Measurements from ENCODE around the gene VAX1.

The VAX1 gene

DNA sequence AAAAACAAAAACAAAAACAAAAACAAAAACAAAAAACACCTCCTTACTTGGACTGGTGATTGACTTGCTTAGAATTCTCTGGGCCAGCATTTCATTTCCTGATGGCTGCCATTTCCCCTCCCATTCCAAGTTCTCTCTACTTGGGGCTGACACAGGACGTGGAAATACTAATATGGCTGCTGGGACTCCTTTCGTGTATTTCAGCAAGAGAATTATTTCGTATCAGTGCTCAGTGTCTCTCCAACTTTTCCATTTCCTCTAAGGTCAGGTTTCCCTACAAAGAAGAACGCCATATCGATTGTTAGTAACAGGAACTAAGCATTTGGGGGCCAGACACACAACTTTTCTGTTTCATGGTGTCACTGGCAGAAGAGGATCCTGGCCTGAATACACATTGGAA, 22.5 kb upstream of the VAX1 start (continued):
- TF ChIP-seq ZNF549 (tag by site-specific recombination; IDR thresholded peaks at IDR 0.05) (no peak), ZNF624 (tag by site-specific recombination; IDR thresholded peaks at IDR 0.05) (no peak), ZNF324 (tag by site-specific recombination; IDR thresholded peaks at IDR 0.05) (no peak)

DNA sequence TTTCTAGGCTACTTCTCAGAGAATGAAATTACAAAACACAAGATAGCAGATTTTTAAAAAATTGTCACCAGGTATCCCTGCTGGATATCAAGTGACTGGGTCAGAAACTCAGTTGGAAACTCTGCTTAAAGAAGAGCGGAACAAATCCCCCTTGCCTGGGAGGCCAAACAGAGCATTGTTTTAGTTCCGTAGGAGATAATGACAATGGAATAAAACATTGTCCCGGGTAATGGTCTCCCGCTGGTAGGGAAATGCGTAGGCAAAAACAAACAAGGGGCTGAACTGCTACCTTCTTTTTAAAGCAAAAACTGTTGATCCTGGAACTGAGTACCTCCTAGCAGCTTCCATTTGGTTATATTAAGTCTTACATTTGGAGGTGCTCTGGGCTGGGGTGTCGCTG, 21.3 kb upstream of the VAX1 start:
- Histone ChIP-seq H3K4me1 (ENCODE audit: control insufficient read depth, insufficient read depth, low read length) (peaks cover 9% of the 10 kb centered on the region), H3K9me3 (ENCODE audit: control insufficient read depth, insufficient read depth, low read depth, low read length) (no peaks in the 10 kb centered on the region), H3K4me3 (ENCODE audit: low read depth, low read length) (no peak overlapping the region), H3K36me3 (ENCODE audit: control insufficient read depth in 2 of 2, insufficient read depth in 1 of 2, low read length in 2 of 2) (no peaks in the 10 kb centered on the region), H3K27ac (ENCODE audit: extremely low read depth, low read depth, low read length) (no peak overlapping the region)
- TF ChIP-seq TCF7L2 (IDR thresholded peaks at IDR 0.05; ENCODE audit: borderline replicate concordance, low read depth, low read length) = no peak
- peak; percentile 65 for TF ChIP-seq ZFHX2 (tag by site-specific recombination; conservative IDR thresholded peaks at IDR 0.05)
- TF ChIP-seq ZIC2 (tag by site-specific recombination; IDR thresholded peaks at IDR 0.05) = peak; percentile 85
- peak; percentile 35; the same call in 1 of the 2 replicates for TF ChIP-seq EGR2 (tag by site-specific recombination; IDR thresholded peaks at IDR 0.05; ENCODE audit: low read depth)
- TF ChIP-seq ZBTB20 (tag by site-specific recombination; IDR thresholded peaks at IDR 0.05) = peak; percentile 66
- no peak for TF ChIP-seq ZBTB48 (tag by site-specific recombination; IDR thresholded peaks at IDR 0.05)
- peak; percentile 28; the same call in 1 of the 2 replicates for TF ChIP-seq OSR2 (tag by site-specific recombination; IDR thresholded peaks at IDR 0.05)
- TF ChIP-seq KLF7 (tag by site-specific recombination; IDR thresholded peaks at IDR 0.05; ENCODE audit: borderline replicate concordance) = no peak
- ChIA-PET CTCF (interaction anchor here (0.7 to 4.4 kb wide), 3 partner anchors 8 to 49 kb away, joined by 3 to 25 read pairs (median 16); no protein-coding TSS in a partner anchor), POLR2A (no interaction called here)

DNA sequence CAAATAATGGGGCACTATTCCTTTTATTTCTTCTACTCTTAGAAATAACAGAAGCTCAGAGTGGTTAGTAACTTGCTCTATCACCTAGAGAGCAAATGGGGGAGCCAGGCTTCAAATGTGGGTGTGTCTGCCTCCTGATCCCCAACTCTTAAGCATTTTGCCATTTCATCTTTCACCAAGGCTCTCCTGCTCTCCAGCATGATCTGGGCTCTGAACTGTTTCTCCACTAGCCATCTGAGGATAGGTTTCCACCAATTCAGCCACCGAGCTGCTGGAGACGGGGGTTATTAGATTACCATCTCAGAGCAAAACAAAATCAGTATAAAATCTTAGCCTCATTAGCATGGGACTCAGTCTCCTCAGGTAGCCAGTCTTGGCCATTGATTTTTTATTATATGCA, 20.2 kb upstream of the VAX1 start:
- H3K4me3 ChIP-seq (ENCODE audit: low read depth, low read length) = no peak overlapping the region
- ChIA-PET CTCF (interaction anchor here (0.6 to 4.4 kb wide), 6 partner anchors 10 to 459 kb away, joined by 3 to 25 read pairs (median 4); no protein-coding TSS in a partner anchor), POLR2A (no interaction called here)
- TF ChIP-seq, protein P1, sequence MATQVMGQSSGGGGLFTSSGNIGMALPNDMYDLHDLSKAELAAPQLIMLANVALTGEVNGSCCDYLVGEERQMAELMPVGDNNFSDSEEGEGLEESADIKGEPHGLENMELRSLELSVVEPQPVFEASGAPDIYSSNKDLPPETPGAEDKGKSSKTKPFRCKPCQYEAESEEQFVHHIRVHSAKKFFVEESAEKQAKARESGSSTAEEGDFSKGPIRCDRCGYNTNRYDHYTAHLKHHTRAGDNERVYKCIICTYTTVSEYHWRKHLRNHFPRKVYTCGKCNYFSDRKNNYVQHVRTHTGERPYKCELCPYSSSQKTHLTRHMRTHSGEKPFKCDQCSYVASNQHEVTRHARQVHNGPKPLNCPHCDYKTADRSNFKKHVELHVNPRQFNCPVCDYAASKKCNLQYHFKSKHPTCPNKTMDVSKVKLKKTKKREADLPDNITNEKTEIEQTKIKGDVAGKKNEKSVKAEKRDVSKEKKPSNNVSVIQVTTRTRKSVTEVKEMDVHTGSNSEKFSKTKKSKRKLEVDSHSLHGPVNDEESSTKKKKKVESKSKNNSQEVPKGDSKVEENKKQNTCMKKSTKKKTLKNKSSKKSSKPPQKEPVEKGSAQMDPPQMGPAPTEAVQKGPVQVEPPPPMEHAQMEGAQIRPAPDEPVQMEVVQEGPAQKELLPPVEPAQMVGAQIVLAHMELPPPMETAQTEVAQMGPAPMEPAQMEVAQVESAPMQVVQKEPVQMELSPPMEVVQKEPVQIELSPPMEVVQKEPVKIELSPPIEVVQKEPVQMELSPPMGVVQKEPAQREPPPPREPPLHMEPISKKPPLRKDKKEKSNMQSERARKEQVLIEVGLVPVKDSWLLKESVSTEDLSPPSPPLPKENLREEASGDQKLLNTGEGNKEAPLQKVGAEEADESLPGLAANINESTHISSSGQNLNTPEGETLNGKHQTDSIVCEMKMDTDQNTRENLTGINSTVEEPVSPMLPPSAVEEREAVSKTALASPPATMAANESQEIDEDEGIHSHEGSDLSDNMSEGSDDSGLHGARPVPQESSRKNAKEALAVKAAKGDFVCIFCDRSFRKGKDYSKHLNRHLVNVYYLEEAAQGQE (tag by site-specific recombination; IDR thresholded peaks at IDR 0.05) = no peak
- no peak for TF ChIP-seq ZNF747 (tag by site-specific recombination; IDR thresholded peaks at IDR 0.05)
- no peak for TF ChIP-seq TCF7L2 (IDR thresholded peaks at IDR 0.05; ENCODE audit: borderline replicate concordance, low read depth, low read length)
- TF ChIP-seq ZNF423 (tag by site-specific recombination; IDR thresholded peaks at IDR 0.05) = no peak
- TF ChIP-seq, protein P2, sequence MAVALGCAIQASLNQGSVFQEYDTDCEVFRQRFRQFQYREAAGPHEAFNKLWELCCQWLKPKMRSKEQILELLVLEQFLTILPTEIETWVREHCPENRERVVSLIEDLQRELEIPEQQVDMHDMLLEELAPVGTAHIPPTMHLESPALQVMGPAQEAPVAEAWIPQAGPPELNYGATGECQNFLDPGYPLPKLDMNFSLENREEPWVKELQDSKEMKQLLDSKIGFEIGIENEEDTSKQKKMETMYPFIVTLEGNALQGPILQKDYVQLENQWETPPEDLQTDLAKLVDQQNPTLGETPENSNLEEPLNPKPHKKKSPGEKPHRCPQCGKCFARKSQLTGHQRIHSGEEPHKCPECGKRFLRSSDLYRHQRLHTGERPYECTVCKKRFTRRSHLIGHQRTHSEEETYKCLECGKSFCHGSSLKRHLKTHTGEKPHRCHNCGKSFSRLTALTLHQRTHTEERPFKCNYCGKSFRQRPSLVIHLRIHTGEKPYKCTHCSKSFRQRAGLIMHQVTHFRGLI (tag by site-specific recombination; IDR thresholded peaks at IDR 0.05) = no peak
- no peak for TF ChIP-seq ZNF114 (tag by site-specific recombination; IDR thresholded peaks at IDR 0.05)
- TF ChIP-seq, protein P3, sequence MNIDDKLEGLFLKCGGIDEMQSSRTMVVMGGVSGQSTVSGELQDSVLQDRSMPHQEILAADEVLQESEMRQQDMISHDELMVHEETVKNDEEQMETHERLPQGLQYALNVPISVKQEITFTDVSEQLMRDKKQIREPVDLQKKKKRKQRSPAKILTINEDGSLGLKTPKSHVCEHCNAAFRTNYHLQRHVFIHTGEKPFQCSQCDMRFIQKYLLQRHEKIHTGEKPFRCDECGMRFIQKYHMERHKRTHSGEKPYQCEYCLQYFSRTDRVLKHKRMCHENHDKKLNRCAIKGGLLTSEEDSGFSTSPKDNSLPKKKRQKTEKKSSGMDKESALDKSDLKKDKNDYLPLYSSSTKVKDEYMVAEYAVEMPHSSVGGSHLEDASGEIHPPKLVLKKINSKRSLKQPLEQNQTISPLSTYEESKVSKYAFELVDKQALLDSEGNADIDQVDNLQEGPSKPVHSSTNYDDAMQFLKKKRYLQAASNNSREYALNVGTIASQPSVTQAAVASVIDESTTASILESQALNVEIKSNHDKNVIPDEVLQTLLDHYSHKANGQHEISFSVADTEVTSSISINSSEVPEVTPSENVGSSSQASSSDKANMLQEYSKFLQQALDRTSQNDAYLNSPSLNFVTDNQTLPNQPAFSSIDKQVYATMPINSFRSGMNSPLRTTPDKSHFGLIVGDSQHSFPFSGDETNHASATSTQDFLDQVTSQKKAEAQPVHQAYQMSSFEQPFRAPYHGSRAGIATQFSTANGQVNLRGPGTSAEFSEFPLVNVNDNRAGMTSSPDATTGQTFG (tag by site-specific recombination; IDR thresholded peaks at IDR 0.05; ENCODE audit: borderline replicate concordance) = no peak
- TF ChIP-seq KLF9 (tag by site-specific recombination; IDR thresholded peaks at IDR 0.05; ENCODE audit: low read depth) = no peak
- TF ChIP-seq ZNF792 (tag by site-specific recombination; IDR thresholded peaks at IDR 0.05) = no peak
- no peak for TF ChIP-seq GLIS1 (tag by site-specific recombination; IDR thresholded peaks at IDR 0.05)
- TF ChIP-seq ZNF157 (tag by site-specific recombination; IDR thresholded peaks at IDR 0.05) = no peak
- no peak for TF ChIP-seq YY2 (tag by site-specific recombination; IDR thresholded peaks at IDR 0.05)
- TF ChIP-seq GLIS2 (tag by site-specific recombination; IDR thresholded peaks at IDR 0.05) = no peak
- no peak for TF ChIP-seq ZNF521 (tag by site-specific recombination; IDR thresholded peaks at IDR 0.05)
- H3K4me1 ChIP-seq (ENCODE audit: control insufficient read depth, insufficient read depth, low read length) = peaks cover 9% of the 10 kb centered on the region
- H3K9me3 ChIP-seq (ENCODE audit: control insufficient read depth, insufficient read depth, low read depth, low read length) = no peaks in the 10 kb centered on the region
- H3K27ac ChIP-seq (ENCODE audit: extremely low read depth, low read depth, low read length) = no peak overlapping the region
- no peaks in the 10 kb centered on the region for H3K36me3 ChIP-seq (ENCODE audit: control insufficient read depth in 2 of 2, insufficient read depth in 1 of 2, low read length in 2 of 2)
